Neural progenitor cell (in vitro differentiated cells): ENCODE results near the gene FAM131A. TPM values are rescaled to one million over a fixed set of nuclear protein-coding genes. Genes with fewer than 3 reads are reported as not detected.

Source experiments
- DNase-seq: peaks from one replicate; pipeline ENCODE4 v3.0.0-alpha.2; 2016; ENCODE audit warnings: low spot score
- H2AFZ ChIP-seq: fragments of 200-600 bp; sonication (generic); replicated peaks from 2 replicates; pipeline ENCODE4 v1.6.1; 2016; ENCODE audit warnings: antibody characterized with exemption
- H3F3A ChIP-seq: fragments of 200-600 bp; sonication (generic); 2 replicates; pipeline ENCODE4 v1.6.1; 2016; ENCODE audit warnings: antibody characterized with exemption, low read depth
- H3K27ac ChIP-seq: fragments of 200-600 bp; sonication (generic); 2 replicates; pipeline ENCODE4 v1.5.1; 2016; ENCODE audit warnings: mild to moderate bottlenecking
- H3K27me3 ChIP-seq: fragments of 200-600 bp; sonication (generic); 2 replicates; pipeline ENCODE4 v1.6.1; 2016; ENCODE audit warnings: mild to moderate bottlenecking, moderate library complexity
- H3K36me3 ChIP-seq: fragments of 200-600 bp; sonication (generic); 2 replicates; pipeline ENCODE4 v1.5.1; 2016
- H3K4me1 ChIP-seq: fragments of 200-600 bp; sonication (generic); 2 replicates; pipeline ENCODE4 v1.6.1; 2016; ENCODE audit warnings: mixed run types
- H3K4me2 ChIP-seq: fragments of 200-600 bp; sonication (generic); 2 replicates; pipeline ENCODE4 v1.6.1; 2016
- H3K4me3 ChIP-seq: fragments of 200-600 bp; sonication (generic); 2 replicates; pipeline ENCODE4 v1.5.1; 2016
- H3K79me2 ChIP-seq: fragments of 200-600 bp; sonication (generic); 2 replicates; pipeline ENCODE4 v1.6.1; 2016; ENCODE audit warnings: low read depth
- H3K9ac ChIP-seq: fragments of 200-600 bp; sonication (generic); 2 replicates; pipeline ENCODE4 v1.6.1; 2016
- H3K9me3 ChIP-seq: fragments of 200-600 bp; sonication (generic); 2 replicates; pipeline ENCODE4 v1.5.1; 2016; ENCODE audit warnings: low read depth
- H4K20me1 ChIP-seq: fragments of 200-600 bp; sonication (generic); 2 replicates; pipeline ENCODE4 v1.6.1; 2016; ENCODE audit warnings: low read depth
- H3K27ac Mint-ChIP-seq: 3 replicates; pipeline ENCODE4 v1.8.0; 2021; ENCODE audit warnings: mixed read lengths
- H3K27me3 Mint-ChIP-seq: 2 replicates; pipeline ENCODE4 v1.8.0; 2022; ENCODE audit warnings: low read depth, mild to moderate bottlenecking, inconsistent platforms, moderate library complexity, mixed read lengths; ENCODE audit not compliant: insufficient read depth
- H3K36me3 Mint-ChIP-seq: 3 replicates; pipeline ENCODE4 v1.8.0; 2021; ENCODE audit warnings: mixed read lengths
- H3K4me1 Mint-ChIP-seq: 3 replicates; pipeline ENCODE4 v1.8.0; 2021; ENCODE audit warnings: mixed read lengths
- H3K4me3 Mint-ChIP-seq: 3 replicates; pipeline ENCODE4 v1.8.0; 2021; ENCODE audit warnings: mild to moderate bottlenecking, moderate library complexity, mixed read lengths
- H3K9me3 Mint-ChIP-seq: 3 replicates; pipeline ENCODE4 v1.8.0; 2020; ENCODE audit warnings: mixed read lengths
- CTCF ChIP-seq: fragments of 200-600 bp; sonication (generic); IDR thresholded peaks from 2 replicates; pipeline ENCODE4 v1.5.1; 2017; ENCODE audit warnings: antibody characterized with exemption, mild to moderate bottlenecking
- EZH2 ChIP-seq: fragments of 200-600 bp; sonication (generic); IDR thresholded peaks from 2 replicates; pipeline ENCODE4 v1.6.1; 2017; ENCODE audit warnings: antibody characterized with exemption, mild to moderate bottlenecking, moderate library complexity
- EZH2phosphoT487 ChIP-seq: fragments of 200-600 bp; sonication (generic); IDR thresholded peaks from 2 replicates; pipeline ENCODE4 v1.6.1; 2017; ENCODE audit warnings: antibody characterized with exemption
- total RNA-seq: library from RNA; depleted of rRNA; stranded (reverse); fragments of >200 nt; gene quantifications from 2 replicates; pipeline ENCODE4 v1.2.3, GENCODE V29; 2015; ENCODE audit warnings: low replicate concordance

FAM131A gene
- total RNA-seq, 1 donor from 2014 or later = 17.2 TPM

GRCh38 chr3:184360929-184361531, 23.6 kb downstream of the FAM131A start:
- H3K4me2 ChIP-seq = peak overlapping the region; percentile 84
- Mint-ChIP-seq H3K9me3 (no peaks in the 10 kb centered on the region), H3K27ac (peak overlapping the region; percentile 53), H3K27me3 (peaks cover 15% of the 10 kb centered on the region), H3K4me1 (peaks cover 33% of the 10 kb centered on the region), H3K4me3 (peak overlapping the region; percentile 94), H3K36me3 (peaks cover 15% of the 10 kb centered on the region)
- H3K9ac ChIP-seq = peak overlapping the region; percentile 66
- H4K20me1 ChIP-seq = peaks cover 4% of the 10 kb centered on the region
- H3K4me1 ChIP-seq = peaks cover 23% of the 10 kb centered on the region
- H3K9me3 ChIP-seq = no peaks in the 10 kb centered on the region
- DNase-seq = no peak
- peak overlapping the region; percentile 86 for H3K4me3 ChIP-seq
- H3K27me3 ChIP-seq = no peaks in the 10 kb centered on the region
- peaks cover 61% of the 10 kb centered on the region for H3K79me2 ChIP-seq
- H2AFZ ChIP-seq = no peak overlapping the region
- H3K36me3 ChIP-seq = peaks cover 7% of the 10 kb centered on the region
- peaks cover 37% of the 10 kb centered on the region for H3F3A ChIP-seq
- no peak overlapping the region for H3K27ac ChIP-seq
- no peak for TF ChIP-seq EZH2phosphoT487
- TF ChIP-seq EZH2 = no peak
- TF ChIP-seq CTCF = no peak

- Histone ChIP-seq H3F3A (peaks cover 37% of the 10 kb centered on the region), H3K4me3 (peak within 1 kb of the TSS; percentile 86), H4K20me1 (peaks cover 4% of the 10 kb centered on the region), H3K9me3 (no peaks in the 10 kb centered on the region), H3K4me2 (peak within 1 kb of the TSS; percentile 84), H3K4me1 (peaks cover 23% of the 10 kb centered on the region), H3K79me2 (peaks cover 61% of the 10 kb centered on the region), H3K27ac (peak within 1 kb of the TSS; percentile 100), H3K9ac (peak within 1 kb of the TSS; percentile 87), H2AFZ (peak within 1 kb of the TSS; percentile 32), H3K27me3 (no peaks in the 10 kb centered on the region), H3K36me3 (peaks cover 7% of the 10 kb centered on the region)
- Mint-ChIP-seq H3K4me1 (peaks cover 33% of the 10 kb centered on the region), H3K27me3 (peaks cover 15% of the 10 kb centered on the region), H3K36me3 (peaks cover 16% of the 10 kb centered on the region), H3K9me3 (no peaks in the 10 kb centered on the region), H3K27ac (peak within 1 kb of the TSS; percentile 97), H3K4me3 (peak within 1 kb of the TSS; percentile 98)
- peak; percentile 93 for DNase-seq
- TF ChIP-seq CTCF = no peak
- no peak for TF ChIP-seq EZH2phosphoT487
- TF ChIP-seq EZH2 = no peak
Measured at GRCh38 chr3:184361532-184361931, 24.1 kb downstream of the FAM131A start, which contains the start of the genes CLCN2 and POLR2H. TSS of gene CLCN2 (minus strand) at chr3:184361605. CDS start at chr3:184361479, 126 bp downstream. TSS of gene POLR2H (plus strand) at chr3:184361710. CDS start at chr3:184363493, 1,783 bp downstream.

- H4K20me1 ChIP-seq = peaks cover 4% of the 10 kb centered on the region
- H3K27ac ChIP-seq = peak overlapping the region; percentile 100
- H3K4me3 ChIP-seq = peak overlapping the region; percentile 86
- H2AFZ ChIP-seq = peak overlapping the region; percentile 32
- Mint-ChIP-seq H3K27ac (peak overlapping the region; percentile 97), H3K36me3 (peaks cover 22% of the 10 kb centered on the region), H3K4me1 (peaks cover 33% of the 10 kb centered on the region), H3K4me3 (peak overlapping the region; percentile 98), H3K27me3 (peaks cover 15% of the 10 kb centered on the region), H3K9me3 (no peaks in the 10 kb centered on the region)
- TF ChIP-seq EZH2phosphoT487 (no peak), CTCF (no peak), EZH2 (no peak)
- DNase-seq = peak; percentile 78
- H3K4me1 ChIP-seq = peaks cover 23% of the 10 kb centered on the region
- peaks cover 7% of the 10 kb centered on the region for H3K36me3 ChIP-seq
- H3K4me2 ChIP-seq = peak overlapping the region; percentile 84
- no peaks in the 10 kb centered on the region for H3K9me3 ChIP-seq
- peak overlapping the region; percentile 87 for H3K9ac ChIP-seq
- peaks cover 37% of the 10 kb centered on the region for H3F3A ChIP-seq
- H3K79me2 ChIP-seq = peaks cover 61% of the 10 kb centered on the region
- no peaks in the 10 kb centered on the region for H3K27me3 ChIP-seq
Measured at GRCh38 chr3:184361932-184362667, 24.7 kb downstream of the FAM131A start.
